NOMO-1 treated with DMSO at 0.1 percent for 48 hours (cell line): ENCODE results near the gene ADH7.
A peak's percentile ranks its signal among the peaks of the same experiment; 100 is the strongest.
"Not testable (repeated sequence)": the region's sequence is repeated elsewhere in the genome, so short reads cannot be mapped to it uniquely, and the experiment has no call there.

Experiments
- DNase-seq: peaks from one replicate; lab custom pipeline; 2025; ENCODE audit not compliant: unreplicated experiment; lab: John Stamatoyannopoulos, UW

ADH7 gene

DNA sequence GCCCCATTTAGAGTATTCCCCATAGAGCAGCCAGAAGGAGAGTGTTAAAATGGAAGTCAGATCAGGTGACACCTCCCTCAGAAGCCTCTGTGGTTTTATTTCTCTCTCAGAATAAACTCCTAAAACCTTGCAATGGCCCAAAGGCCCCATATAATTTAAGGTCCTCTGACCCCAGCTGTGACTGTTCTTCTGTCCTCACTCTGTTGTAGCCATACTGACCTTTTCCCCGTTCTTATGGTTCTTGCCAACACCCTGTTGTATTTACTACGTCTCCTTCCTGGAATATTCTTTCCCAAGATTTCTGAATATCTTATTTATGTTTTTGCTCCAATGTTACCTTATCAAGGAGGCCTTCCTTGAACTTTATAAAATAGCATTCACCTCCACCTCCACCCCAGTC lies 18.0 kb downstream of the ADH7 start:
- no peak for DNase-seq

DNA sequence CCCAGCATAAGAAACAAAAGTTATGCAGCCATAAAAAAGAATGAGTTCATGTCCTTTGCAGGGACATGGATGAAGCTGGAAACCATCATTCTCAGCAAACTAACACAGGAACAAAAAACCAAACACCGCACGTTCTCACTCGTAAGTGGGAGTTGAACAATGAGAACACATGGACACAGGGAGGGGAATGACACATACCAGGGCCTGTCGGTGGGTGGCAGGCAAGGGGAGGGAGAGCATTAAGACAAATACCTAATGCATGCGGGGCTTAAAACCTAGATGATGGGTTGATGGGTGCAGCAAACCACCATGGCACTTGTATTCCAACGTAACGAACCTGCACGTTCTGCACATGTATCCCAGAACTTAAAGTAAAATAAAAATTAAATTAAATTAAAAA lies 19.4 kb downstream of the ADH7 start:
- not testable (repeated sequence) for DNase-seq

DNA sequence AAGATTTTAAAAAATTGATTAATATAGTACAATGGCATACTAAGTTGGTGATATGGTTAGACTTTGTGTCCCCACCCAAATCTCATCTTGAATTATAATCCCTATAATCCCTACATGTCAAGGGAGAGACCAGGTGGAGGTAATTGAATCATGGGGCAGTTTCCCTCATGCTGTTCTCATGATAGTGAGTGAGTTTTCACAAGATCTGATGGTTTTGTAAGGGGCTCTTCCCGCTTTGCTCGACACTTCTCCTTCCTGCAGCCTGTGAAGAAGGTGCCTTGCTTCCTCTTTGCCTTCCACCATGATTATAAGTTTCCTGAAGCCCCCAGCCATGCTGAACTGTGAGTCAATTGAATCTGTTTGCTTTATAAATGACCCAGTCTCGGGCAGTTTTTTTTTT lies 20.2 kb downstream of the ADH7 start:
- DNase-seq = not testable (repeated sequence)

DNA sequence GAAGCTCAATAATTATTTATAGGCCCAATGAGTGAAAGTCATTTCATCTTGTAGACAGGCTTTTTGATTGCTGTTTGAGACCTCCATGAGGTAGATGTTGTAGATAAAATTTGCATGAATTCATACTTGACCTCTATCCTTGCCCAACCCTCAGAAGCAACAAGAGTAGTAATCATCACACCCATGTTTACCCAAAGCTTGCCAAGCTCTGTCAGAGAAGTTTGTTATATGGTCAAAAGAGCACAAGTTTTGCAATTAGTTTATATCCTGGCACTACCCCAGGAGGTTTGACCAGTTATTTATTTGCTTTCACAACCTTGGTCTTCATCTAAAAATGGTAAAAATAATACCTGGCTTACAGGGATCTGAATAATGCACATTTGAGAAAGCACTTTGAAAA lies 20.7 kb downstream of the ADH7 start:
- DNase-seq = no peak

DNA sequence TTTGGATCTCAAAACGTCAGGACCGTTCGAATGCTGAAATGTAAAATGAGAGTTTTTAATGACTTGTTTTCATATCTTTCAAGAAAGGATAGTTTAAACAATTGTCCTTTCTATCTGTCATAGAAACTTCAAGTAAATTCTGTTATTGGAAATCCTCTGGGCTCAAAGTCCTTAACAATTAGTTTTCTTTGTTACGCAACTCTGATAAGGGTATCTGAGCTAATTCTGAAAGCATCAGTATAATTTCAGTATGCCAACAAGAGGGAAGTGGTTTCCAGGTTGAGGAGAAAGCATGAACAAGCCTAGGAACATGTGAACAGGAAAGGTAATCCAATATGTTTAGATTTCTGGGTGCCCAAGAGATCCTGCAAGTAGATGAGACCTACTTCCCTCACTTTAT lies 22.0 kb downstream of the ADH7 start:
- DNase-seq = no peak

DNA sequence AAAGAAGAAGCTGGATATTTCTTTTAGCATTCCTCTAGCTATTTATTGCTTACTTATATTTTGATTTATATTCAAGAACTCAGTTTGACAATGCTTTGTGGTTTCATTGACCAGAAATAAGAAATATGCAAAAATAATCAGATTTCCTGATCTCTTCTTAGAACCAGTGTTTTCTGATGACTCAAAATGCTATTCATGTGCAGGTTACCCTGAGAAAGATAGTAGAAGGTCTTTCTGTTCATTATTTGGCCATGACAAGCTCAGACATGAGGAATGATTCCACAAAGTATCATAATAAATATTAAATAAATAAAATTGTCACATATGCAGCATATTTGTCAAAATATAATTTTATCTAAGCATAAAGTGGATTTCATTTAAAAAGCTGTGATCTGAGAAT lies 24.1 kb downstream of the ADH7 start:
- DNase-seq = no peak

DNA sequence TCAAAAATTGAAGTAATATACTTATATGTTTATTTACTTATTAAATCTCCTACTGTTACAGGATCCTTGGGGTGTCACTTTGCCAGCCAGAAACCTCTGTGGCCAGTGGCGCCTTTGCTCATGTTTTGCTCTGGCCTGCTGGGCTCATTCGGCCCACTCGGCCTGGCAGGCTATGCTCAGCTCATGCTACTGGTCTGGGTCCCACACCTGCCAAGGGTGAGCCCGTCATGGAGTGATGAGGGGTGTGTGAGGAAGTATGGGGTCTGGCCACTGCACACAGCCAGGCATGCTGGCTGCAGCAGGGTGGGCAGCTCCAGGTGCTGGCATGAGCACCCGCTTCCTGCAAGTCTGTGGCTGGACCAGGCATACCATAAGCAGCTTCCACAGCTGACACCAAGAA lies 25.1 kb downstream of the ADH7 start:
- no peak for DNase-seq

DNA sequence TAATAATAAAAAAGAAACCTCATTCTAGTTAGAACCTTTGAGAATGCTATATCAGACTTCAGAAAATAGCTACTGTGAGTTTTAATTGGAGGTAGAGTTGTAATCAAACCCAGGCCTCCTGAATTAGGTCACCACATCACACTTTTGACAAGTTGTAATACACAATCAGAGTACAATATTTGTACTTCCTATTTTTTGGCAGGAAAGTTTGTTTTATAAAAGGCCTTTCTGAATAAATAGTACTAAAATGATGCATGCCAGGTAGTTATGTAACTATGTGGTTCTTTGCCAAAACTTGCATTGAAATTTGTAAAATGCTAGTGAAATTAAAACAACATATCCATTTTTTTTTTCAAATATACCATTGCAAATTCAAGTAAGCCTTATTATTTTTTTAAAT lies 26.8 kb downstream of the ADH7 start:
- no peak for DNase-seq

DNA sequence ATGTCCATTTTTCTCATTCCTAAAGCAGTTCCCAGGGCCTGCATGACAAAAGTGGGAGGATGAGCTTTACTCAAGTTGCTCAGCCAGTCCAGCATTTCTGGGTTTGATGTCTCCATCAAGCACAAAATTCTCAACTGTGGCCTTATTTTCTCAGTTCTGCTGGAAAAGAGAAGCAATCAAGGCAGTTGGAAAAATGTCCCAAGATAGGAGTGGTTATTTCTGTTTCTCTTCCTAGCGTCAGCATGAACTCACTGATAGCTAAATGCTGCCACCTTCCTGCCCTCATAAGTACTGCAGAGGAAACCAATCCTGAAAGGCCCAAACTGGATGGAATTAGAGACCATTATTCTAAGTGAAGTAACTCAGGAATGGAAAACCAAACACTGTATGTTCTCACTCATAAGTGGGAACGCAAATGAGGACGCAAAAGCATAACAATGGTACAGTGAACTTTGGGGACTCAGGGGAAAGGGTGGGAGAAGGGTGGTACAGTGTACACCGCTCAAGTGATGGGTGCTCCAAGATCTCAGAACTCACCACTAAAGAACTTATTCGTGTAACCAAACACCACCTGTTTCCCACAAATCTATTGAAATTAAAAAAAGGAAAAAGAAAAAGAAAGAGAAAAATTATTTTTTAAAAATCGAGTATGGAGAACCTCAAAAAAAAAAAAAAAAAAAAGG lies 29.6 kb downstream of the ADH7 start:
- peak; percentile 29 for DNase-seq

DNA sequence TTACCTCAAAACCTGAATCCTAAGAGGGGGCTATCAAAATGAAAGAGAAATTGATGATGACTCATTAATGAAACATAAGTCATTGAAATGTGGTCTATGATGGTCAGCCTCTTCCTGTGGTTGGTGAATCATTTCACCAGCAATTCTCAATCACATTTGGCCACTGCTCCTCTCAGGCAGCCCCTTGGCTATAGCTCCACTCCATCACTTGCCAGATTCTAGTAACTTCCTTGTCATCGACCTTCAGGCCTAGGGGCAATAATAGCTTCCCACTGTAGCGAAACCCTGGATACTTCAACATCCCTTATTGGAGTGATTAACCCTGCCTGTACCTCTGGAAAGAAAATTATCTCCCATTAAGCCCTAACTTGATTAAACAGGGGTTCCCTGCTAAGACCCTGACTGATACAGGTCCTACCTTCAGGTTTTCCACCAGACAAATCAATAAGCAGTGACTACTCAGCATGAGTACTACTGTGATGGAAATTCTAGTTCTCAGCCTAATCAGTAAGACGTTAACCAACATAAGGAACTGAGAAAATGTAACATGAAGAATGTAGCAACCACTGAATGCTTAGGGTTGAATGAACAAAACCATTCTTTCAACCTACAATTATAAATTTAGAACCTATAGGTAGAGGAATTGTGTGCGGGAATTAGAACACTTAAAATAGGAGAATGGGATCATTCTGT lies 30.4 kb downstream of the ADH7 start:
- DNase-seq = no peak

DNA sequence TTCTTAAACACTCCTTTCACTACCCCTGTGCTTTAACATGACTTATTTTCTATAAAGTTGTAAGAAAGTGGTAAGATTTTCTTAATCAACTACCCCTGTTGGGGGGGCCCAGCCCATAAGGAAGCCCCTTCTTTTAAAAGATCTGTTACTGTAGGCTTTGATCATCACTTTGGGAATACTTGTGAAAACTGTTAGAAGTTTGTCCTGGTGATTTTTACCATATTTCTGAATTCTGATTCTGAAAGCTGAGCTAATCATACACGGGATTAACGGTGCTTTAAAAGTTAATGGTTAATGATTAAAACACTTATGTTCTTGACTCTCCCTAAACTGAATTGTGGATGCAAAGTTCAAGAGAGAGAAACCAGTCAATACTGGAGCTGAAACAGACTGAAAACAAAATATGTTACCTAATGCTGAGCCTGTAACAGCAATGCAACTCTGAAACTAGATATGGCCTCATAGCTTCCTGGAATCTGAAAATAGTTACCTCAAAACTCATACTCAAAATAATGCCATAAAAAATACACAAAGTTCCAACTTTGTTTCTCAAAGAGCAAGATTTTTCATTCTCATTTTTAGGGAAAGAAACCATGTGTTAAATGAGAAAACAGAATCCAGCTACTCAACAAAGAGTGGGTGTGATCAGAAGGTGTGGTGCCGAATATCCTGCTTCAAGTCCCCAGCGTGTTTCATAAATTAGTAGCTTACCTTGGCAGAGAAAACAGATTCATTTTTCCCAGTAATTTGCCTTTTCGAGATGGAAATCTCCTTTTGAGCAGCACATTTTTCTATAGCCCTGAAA lies 31.6 kb downstream of the ADH7 start:
- no peak for DNase-seq

DNA sequence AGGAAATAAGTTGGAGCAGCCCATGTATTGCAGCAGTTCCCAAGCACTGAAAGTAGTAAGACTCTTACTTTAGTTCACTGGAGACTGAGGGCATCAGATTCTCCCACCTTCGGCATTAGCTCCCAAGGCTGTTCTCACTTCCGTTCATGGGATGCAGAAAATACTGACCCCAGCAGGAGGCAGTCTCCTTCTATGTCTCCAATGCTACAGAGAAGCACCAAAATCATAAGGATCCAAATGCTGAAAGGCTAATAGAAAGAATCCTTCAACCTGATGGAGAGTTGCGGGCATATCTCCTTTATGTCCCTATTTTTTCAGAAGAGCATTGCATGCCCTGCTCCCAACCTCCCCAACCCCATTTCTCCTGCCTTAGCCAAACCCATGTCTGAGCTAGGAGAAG lies 32.4 kb downstream of the ADH7 start:
- DNase-seq = no peak

DNA sequence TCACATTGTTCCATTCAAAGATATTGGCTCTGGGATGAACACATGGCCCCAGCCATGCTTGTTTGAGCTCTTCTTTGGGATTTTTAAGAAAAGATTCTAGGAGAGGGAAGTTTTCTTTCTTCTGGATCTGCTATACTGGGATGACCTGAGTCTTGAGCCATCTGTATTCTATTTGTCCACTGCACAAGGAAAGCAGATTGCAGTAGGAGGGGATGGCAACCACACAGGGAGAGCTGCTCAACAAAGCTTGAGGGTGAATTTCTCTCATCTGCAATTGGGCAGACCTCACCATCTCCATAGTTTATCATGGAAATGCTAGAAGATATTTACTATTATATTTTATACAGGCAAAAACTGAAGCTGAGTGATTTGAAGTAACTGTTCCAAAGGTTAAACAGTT lies 34.3 kb downstream of the ADH7 start:
- no peak for DNase-seq

DNA sequence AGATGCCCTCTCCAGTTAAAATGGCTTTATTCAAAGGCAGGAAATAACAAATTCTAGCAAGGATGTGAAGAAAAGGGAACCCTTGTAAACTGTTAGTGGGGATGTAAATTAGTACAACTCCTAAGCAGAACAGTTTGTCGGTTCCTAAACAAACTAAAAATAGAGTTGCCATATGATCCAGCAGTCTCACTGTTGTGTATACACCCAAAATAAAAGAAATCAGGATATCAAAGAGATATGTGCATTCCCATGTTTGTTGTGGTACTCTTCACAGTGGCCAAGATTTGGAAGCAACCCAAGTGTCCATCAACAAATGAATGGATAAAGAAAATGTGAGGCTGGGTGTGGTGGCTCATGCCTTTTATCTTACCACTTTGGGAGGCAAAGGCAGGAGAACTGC lies 36.1 kb downstream of the ADH7 start:
- no peak for DNase-seq

DNA sequence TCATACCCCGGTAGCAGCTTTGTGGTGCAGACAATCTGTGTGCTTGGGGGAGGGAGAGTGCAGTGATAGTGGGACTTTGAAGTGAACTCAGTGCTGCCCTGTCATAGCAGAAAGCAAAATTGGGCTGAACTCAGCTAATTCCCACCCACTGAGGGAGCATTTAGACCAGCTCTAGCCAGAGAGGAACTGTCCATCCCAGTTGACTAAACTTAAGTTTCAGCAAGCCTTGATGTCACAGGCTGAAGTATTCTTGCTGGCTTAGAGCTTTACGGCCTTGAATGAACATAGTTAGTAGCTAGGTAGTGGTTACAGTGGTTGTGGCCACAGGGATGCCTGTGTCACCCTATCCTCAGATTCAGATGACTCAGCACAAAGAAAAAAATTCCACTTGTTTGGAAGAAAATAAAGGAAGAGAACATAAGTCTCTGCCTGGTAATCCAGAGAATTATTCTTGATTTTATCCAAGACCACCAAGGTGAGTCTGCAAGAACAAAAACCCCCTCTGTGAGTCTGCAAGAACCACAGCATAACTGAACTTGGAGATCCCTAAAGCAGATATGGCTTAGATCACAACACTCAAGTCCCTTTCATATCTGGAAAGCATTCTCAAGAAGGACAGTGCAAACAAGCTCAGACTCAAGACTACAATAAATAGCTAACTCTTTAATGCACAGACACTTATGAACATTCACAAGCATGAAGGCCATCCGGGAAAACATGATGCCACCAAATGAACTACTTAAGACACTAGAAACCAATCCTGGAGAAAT lies 39.4 kb downstream of the ADH7 start:
- DNase-seq = no peak

DNA sequence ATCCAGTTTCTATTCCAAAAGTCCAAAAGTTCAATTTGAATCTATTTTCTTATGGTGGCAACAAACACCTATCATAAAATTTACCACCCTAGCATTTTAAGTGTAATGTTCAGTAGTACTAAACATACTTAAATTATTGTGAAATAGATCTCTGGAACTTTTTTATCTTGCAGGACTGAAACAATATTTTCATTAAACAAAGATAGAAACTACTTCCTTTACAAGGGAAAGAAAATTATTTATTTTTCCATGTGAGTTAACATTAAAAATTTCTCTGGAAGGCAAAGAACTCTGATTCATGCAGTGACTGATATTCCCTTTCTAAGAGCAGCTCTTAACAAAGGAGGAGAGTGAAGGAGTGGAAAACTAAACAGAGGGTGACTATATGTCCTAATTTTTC lies 40.2 kb downstream of the ADH7 start:
- DNase-seq = no peak

DNA sequence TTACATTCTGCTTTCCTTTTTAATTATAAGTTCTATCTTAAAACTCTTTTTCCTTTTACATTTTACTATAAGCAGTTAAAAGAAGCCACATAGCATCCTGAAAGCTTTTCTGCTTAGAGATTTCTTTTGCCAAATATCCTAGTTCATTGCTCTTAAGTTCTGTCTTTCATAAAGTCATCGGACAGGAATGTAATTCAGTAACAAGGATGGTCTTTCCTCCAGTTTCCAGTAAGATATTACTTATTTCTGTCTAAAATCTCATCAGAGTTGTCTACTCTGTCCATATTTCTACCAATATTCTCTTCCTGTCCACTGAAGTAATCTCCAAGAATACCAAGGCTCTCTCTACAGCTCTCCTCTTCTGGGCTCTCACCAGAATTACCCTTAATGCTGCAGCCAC lies 45.1 kb downstream of the ADH7 start:
- DNase-seq = no peak

DNA sequence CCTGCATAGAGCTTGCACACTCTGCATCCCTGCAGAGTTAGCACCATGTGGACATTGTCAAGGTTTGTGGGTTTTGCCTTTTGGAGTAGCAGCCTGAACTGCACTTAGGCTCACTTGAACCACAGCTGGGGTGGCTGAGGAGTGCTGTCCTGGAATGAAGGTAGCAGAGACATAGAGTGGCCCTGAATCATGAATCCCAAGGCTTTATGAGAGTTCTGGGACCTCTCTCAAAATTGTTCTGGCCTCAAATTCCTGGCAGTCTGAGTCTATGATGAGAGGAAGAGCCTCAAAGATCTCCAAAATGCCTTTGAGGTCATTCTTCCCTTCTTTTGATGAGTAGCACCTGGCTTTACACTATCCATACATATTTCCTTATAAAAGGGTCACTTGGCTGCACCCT lies 45.5 kb downstream of the ADH7 start:
- DNase-seq = no peak

DNA sequence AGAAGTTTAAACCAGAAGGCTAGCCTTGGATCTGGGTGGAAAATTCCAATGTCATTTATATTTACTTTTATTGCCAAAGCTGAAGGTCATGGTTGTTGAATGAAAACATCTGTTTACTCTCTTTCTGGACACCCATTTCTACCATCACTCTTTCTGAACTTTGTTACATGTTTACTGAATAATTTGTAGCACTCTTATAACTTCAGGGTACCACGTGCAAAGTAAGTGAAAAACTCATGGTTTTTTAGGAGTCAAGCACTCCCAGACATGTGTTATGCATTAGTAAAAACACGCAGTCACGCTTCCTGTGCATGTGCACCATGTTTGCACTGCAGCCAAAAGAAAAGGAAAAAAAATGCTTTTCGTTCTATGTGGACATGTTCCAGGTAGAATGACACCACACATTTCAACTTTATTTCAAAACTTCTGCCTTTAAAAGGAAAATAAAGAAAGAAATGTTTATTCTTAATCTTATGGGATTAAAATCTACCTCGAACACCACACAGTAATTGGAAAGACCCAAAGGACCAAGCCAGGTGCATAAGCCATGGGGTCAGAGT lies 51.2 kb downstream of the ADH7 start:
- no peak for DNase-seq

DNA sequence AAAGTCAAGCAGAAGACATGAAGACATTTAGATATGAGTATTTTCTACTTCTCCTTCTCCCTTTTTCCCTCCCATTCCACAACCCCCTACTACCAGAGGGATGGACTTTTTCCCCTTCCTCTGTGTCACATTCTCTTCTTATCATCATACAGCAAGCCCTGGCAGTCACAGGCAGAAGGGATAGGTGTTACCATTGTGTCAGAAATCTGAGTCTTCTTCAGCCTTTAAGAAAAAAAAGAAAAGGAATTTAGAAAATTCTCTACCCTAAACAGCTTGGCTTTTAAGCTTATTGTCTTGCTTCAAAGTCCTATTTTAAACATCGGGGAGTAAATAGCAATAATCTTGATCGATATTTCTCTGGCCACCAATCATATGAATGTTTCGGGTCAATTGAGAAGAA lies 51.7 kb downstream of the ADH7 start:
- DNase-seq = no peak

DNA sequence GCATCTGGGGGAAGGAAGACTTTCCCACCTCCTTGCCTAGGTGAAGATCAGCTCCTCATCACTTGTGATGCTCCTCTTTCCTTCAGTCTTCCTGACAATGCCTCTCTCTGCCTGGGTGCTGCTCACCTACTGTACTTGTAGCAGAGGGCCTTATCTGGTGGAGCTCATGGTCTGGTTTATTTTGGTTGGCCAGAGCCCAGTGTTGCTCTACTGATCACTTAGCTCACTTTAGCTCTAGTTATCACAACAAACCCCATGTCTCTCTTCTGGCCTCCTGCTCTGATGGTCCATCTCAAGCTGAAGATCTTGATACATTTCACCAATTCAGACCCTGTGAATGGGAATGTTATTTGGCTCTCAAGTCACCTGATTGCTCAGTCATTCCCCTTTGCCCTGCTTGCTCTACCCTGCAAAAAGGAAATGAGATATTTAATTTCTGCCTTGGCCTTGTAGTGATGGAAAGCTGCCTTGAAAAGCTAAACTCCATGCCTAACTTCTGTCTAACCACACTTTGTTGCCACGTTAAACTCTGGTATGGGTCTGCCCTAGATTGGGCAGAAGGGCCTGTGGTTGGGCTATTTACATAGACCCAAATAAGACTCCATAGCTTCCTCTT lies 52.3 kb downstream of the ADH7 start:
- DNase-seq = no peak
